Body of pancreas (tissue), 4 donors: Measurements from ENCODE around the gene MAP2K5. TPM values are rescaled to one million over a fixed set of nuclear protein-coding genes. Genes with fewer than 3 reads are reported as not detected.

ENCODE experiments used
- ATAC-seq: fragments of 150-250 bp; one replicate; pipeline ENCODE4 v1.9.1; 2016
- DNase-seq, 4 donors: peaks; one replicate each; pipeline ENCODE4 v3.0.0-alpha.2; 2019
- H3K27ac ChIP-seq, 4 donors: fragments of 200-600 bp; sonication (generic); 1 replicate in 3 of 4; 2 replicates in 1 of 4; pipeline versions ENCODE4 v1.5.1 to v1.6.1; 2016 to 2019; ENCODE audit warnings: mild to moderate bottlenecking in 1 of 4, mixed read lengths in 1 of 4, moderate library complexity in 1 of 4
- H3K27me3 ChIP-seq, 2 donors: fragments of 200-600 bp; sonication (generic); one replicate each; pipeline ENCODE4 v1.6.0; 2016; ENCODE audit warnings: mild to moderate bottlenecking in 1 of 2
- H3K36me3 ChIP-seq, 2 donors: fragments of 200-600 bp; sonication (generic); replicated peaks in 1 of 2; 2 replicates each; pipeline ENCODE4 v1.5.1; 2016; ENCODE audit warnings: low read depth in 2 of 2; ENCODE audit not compliant: insufficient read depth in 1 of 2
- H3K4me1 ChIP-seq: fragments of 200-600 bp; sonication (generic); one replicate; pipeline ENCODE4 v1.6.0; 2016
- H3K4me3 ChIP-seq, 2 donors: fragments of 200-600 bp; sonication (generic); 1 replicate in 1 of 2; 2 replicates in 1 of 2; pipeline ENCODE4 v1.5.1; 2016 to 2019
- H3K9me3 ChIP-seq, 3 donors: fragments of 200-600 bp; sonication (generic); 1 replicate in 2 of 3; 2 replicates in 1 of 3; pipeline ENCODE4 v1.5.1; 2016
- CTCF ChIP-seq, 7 experiments: fragments of 450-650 bp in 4 of 7; fragments of 200-600 bp in 3 of 7; sonication (generic) in 3 of 7; IDR thresholded peaks; one replicate each; pipeline ENCODE4 v1.5.1; 2016 to 2019; ENCODE audit warnings: antibody characterized with exemption in 7 of 7
- POLR2A ChIP-seq, 3 donors: fragments of 450-650 bp; IDR thresholded peaks; one replicate each; pipeline ENCODE4 v1.6.1; 2016; ENCODE audit warnings: antibody characterized with exemption in 3 of 3, mild to moderate bottlenecking in 2 of 3
- WGBS, 2 donors: methylation state at CpG; one replicate each; pipeline ENCODE4 v1.1.5; 2017; 5-methylcytosine and 5-hydroxymethylcytosine counted together
- intact Hi-C: fragments of 100-400 bp; cut with DNase I; formaldehyde crosslinking; loops from one replicate; pipeline ENCODE4 v1.15.1; 2023
- total RNA-seq, 2 donors: library from RNA; depleted of rRNA; stranded (reverse); fragments of >200 nt; gene quantifications; one replicate each; pipeline ENCODE4 v1.1.0, GENCODE V29; 2016

The MAP2K5 gene
- total RNA-seq, 2 donors from 2014 or later, result 2.6 to 10.9 TPM

GRCh38 chr15:67803996-67804843 lies 261.7 kb downstream of the MAP2K5 start:
- ATAC-seq (no peak), DNase-seq (no peak)
- no peaks in the 10 kb centered on the region for H3K4me1 ChIP-seq
- no peaks in the 10 kb centered on the region for H3K9me3 ChIP-seq
- no peak for TF ChIP-seq CTCF (IDR thresholded peaks at IDR 0.05)
- no peak for TF ChIP-seq POLR2A (IDR thresholded peaks at IDR 0.05)
- H3K36me3 ChIP-seq, result no peaks in the 10 kb centered on the region
- H3K4me3 ChIP-seq, result no peak overlapping the region
- intact Hi-C loops, result no loop called here
- no peak overlapping the region for H3K27ac ChIP-seq
- WGBS, 2 donors, result 89 to 94% methylated on average over 14 to 27 of the region's 27 CpGs
- H3K27me3 ChIP-seq, result no peaks in the 10 kb centered on the region

GRCh38 chr15:67805008-67805665 lies 262.6 kb downstream of the MAP2K5 start:
- TF ChIP-seq CTCF (IDR thresholded peaks at IDR 0.05), result no peak
- no peak for TF ChIP-seq POLR2A (IDR thresholded peaks at IDR 0.05)
- 87 to 93% methylated on average over 7 to 17 of the region's 17 CpGs for WGBS, 2 donors
- no peak overlapping the region for H3K27ac ChIP-seq
- no peaks in the 10 kb centered on the region for H3K27me3 ChIP-seq
- DNase-seq (no peak), ATAC-seq (no peak)
- H3K4me1 ChIP-seq, result no peaks in the 10 kb centered on the region
- intact Hi-C loops, result no loop called here
- no peaks in the 10 kb centered on the region for H3K36me3 ChIP-seq
- no peaks in the 10 kb centered on the region for H3K9me3 ChIP-seq
- no peak overlapping the region for H3K4me3 ChIP-seq

- intact Hi-C loops, result no loop called here
- Histone ChIP-seq H3K27ac (no peak overlapping the region), H3K4me3 (no peak overlapping the region), H3K36me3 (no peaks in the 10 kb centered on the region), H3K9me3 (no peaks in the 10 kb centered on the region), H3K27me3 (no peaks in the 10 kb centered on the region), H3K4me1 (no peaks in the 10 kb centered on the region)
- 90 to 93% methylated on average over 15 to 16 of the region's 16 CpGs for WGBS, 2 donors
- TF ChIP-seq CTCF (IDR thresholded peaks at IDR 0.05), result no peak
- no peak for TF ChIP-seq POLR2A (IDR thresholded peaks at IDR 0.05)
- ATAC-seq, result no peak
- DNase-seq, result no peak
Observed at GRCh38 chr15:67805666-67806516, 263.4 kb downstream of the MAP2K5 start.

- intact Hi-C loops, result no loop called here
- no peaks in the 10 kb centered on the region for H3K9me3 ChIP-seq
- no peaks in the 10 kb centered on the region for H3K4me1 ChIP-seq
- DNase-seq, result no peak
- ATAC-seq, result no peak
- WGBS, 2 donors, result 93 to 96% methylated on average over 10 to 13 of the region's 18 CpGs
- H3K27me3 ChIP-seq, result no peaks in the 10 kb centered on the region
- no peaks in the 10 kb centered on the region for H3K36me3 ChIP-seq
- no peak overlapping the region for H3K27ac ChIP-seq
- H3K4me3 ChIP-seq, result no peak overlapping the region
- TF ChIP-seq CTCF (IDR thresholded peaks at IDR 0.05) (no peak), POLR2A (IDR thresholded peaks at IDR 0.05) (no peak)
Observed at GRCh38 chr15:67806536-67806935, 264.0 kb downstream of the MAP2K5 start.
